HK-2 (cell line): Measurements from ENCODE around the gene ITGB4.

ENCODE experiments used
- DNase-seq: peaks from one replicate; pipeline ENCODE4 v3.0.0-alpha.2; 2018; ENCODE audit not compliant: unreplicated experiment

ITGB4 gene

GRCh38 chr17:75720656-75721462 lies at the start of gene ITGB4:
Gene ITGB4 (plus strand): TSS chr17:75721459. CDS start chr17:75724704, 3,245 bp downstream.
- DNase-seq: peak; percentile 76

GRCh38 chr17:75672011-75672410 lies 49.2 kb upstream of the ITGB4 start:
- DNase-seq: no peak

- no peak for DNase-seq
These were observed 47.8 kb upstream of the ITGB4 start for GRCh38 chr17:75673487-75673886.

GRCh38 chr17:75676461-75676860 lies 44.8 kb upstream of the ITGB4 start:
- DNase-seq: no peak

GRCh38 chr17:75679706-75680211 lies 41.5 kb upstream of the ITGB4 start:
- DNase-seq: no peak

GRCh38 chr17:75680431-75680830 lies 40.8 kb upstream of the ITGB4 start:
- no peak for DNase-seq

- no peak for DNase-seq
These were observed 40.0 kb upstream of the ITGB4 start for GRCh38 chr17:75681289-75681688.

- peak; percentile 54 for DNase-seq
These were observed 37.7 kb upstream of the ITGB4 start for GRCh38 chr17:75683583-75683982.

GRCh38 chr17:75684249-75684648 lies 37.0 kb upstream of the ITGB4 start:
- DNase-seq: no peak

- DNase-seq: no peak
These were observed 36.3 kb upstream of the ITGB4 start for GRCh38 chr17:75684924-75685323.

GRCh38 chr17:75685499-75685898 lies 35.8 kb upstream of the ITGB4 start:
- no peak for DNase-seq

- DNase-seq: no peak
These were observed 32.9 kb upstream of the ITGB4 start for GRCh38 chr17:75688209-75688825.

GRCh38 chr17:75689441-75689873 lies 31.8 kb upstream of the ITGB4 start:
- DNase-seq: no peak

- peak; percentile 89 for DNase-seq
These were observed 29.9 kb upstream of the ITGB4 start for GRCh38 chr17:75691371-75691791.

GRCh38 chr17:75691801-75692626 lies 29.2 kb upstream of the ITGB4 start:
- no peak for DNase-seq

- DNase-seq: no peak
These were observed 28.3 kb upstream of the ITGB4 start for GRCh38 chr17:75692976-75693375.

- peak; percentile 88 for DNase-seq
These were observed 27.5 kb upstream of the ITGB4 start for GRCh38 chr17:75693500-75694481.

GRCh38 chr17:75694536-75694935 lies 26.7 kb upstream of the ITGB4 start:
- DNase-seq: no peak

- no peak for DNase-seq
These were observed 26.0 kb upstream of the ITGB4 start for GRCh38 chr17:75695141-75695829.

GRCh38 chr17:75695830-75696271 lies 25.4 kb upstream of the ITGB4 start:
- DNase-seq: no peak
